DOHH2 (cell line): ENCODE data around the gene INPP4B.

ENCODE experiments used
- H3F3A ChIP-seq: fragments of 200-600 bp; sonication (generic), shearing (Covaris generic); 2 replicates; pipeline ENCODE4 v1.6.0; 2016; ENCODE audit warnings: antibody characterized with exemption, mild to moderate bottlenecking; ENCODE audit not compliant: control insufficient read depth, insufficient read depth
- H3K27ac ChIP-seq: fragments of 200-600 bp; sonication (generic); 2 replicates; pipeline ENCODE4 v1.5.1; 2014; ENCODE audit warnings: low read depth, mild to moderate bottlenecking, low read length, moderate library complexity
- H3K27me3 ChIP-seq: fragments of 200-600 bp; sonication (generic); 2 replicates; pipeline ENCODE4 v1.6.1; 2014; ENCODE audit warnings: mild to moderate bottlenecking, low read length, mixed read lengths; ENCODE audit not compliant: control insufficient read depth
- H3K36me3 ChIP-seq: fragments of 200-600 bp; sonication (generic); 2 replicates; pipeline ENCODE4 v1.6.1; 2014; ENCODE audit warnings: mild to moderate bottlenecking, low read length, moderate library complexity, mixed read lengths; ENCODE audit not compliant: control insufficient read depth
- H3K4me1 ChIP-seq: fragments of 200-600 bp; sonication (generic); 2 replicates; pipeline ENCODE4 v1.6.1; 2014; ENCODE audit warnings: mild to moderate bottlenecking, low read length, mixed read lengths; ENCODE audit not compliant: control insufficient read depth
- H3K4me2 ChIP-seq: fragments of 200-600 bp; sonication (generic); 2 replicates; pipeline ENCODE4 v1.6.0; 2014; ENCODE audit warnings: mild to moderate bottlenecking, low read length, moderate library complexity
- H3K4me3 ChIP-seq: fragments of 200-600 bp; sonication (generic); 2 replicates; pipeline ENCODE4 v1.5.1; 2014; ENCODE audit warnings: mild to moderate bottlenecking, low read length, mixed read lengths
- H3K79me2 ChIP-seq: fragments of 200-600 bp; sonication (generic); 2 replicates; pipeline ENCODE4 v1.6.1; 2014; ENCODE audit warnings: mild to moderate bottlenecking, low read length, mixed read lengths; ENCODE audit not compliant: control insufficient read depth
- H3K9me2 ChIP-seq: fragments of 200-600 bp; sonication (generic); replicated peaks from 2 replicates; pipeline ENCODE4 v1.6.1; 2014; ENCODE audit warnings: mild to moderate bottlenecking, low read length, mixed read lengths; ENCODE audit not compliant: control insufficient read depth
- H3K9me3 ChIP-seq: fragments of 200-600 bp; sonication (generic); 2 replicates; pipeline ENCODE4 v1.6.1; 2014; ENCODE audit warnings: antibody characterized with exemption, low read length, mixed read lengths; ENCODE audit not compliant: control insufficient read depth, insufficient read depth
- H4K20me1 ChIP-seq: fragments of 200-600 bp; sonication (generic); 2 replicates; pipeline ENCODE4 v1.6.0; 2014; ENCODE audit warnings: low read depth, mild to moderate bottlenecking, antibody characterized with exemption, low read length, moderate library complexity; ENCODE audit not compliant: control insufficient read depth, insufficient read depth
- EZH2phosphoT487 ChIP-seq: fragments of 200-600 bp; sonication (generic); IDR thresholded peaks from 2 replicates; pipeline ENCODE4 v1.6.1; 2017; ENCODE audit warnings: borderline replicate concordance, mild to moderate bottlenecking, antibody characterized with exemption, low read length, moderate library complexity, mixed read lengths
- TF ChIP-seq, protein P1 (sequence below): fragments of 200-600 bp; sonication (generic); IDR thresholded peaks from one replicate; pipeline ENCODE4 v1.5.1; 2014; ENCODE audit warnings: antibody characterized with exemption, mild to moderate bottlenecking, low read depth, low read length; ENCODE audit not compliant: poor library complexity, severe bottlenecking

INPP4B gene

DNA sequence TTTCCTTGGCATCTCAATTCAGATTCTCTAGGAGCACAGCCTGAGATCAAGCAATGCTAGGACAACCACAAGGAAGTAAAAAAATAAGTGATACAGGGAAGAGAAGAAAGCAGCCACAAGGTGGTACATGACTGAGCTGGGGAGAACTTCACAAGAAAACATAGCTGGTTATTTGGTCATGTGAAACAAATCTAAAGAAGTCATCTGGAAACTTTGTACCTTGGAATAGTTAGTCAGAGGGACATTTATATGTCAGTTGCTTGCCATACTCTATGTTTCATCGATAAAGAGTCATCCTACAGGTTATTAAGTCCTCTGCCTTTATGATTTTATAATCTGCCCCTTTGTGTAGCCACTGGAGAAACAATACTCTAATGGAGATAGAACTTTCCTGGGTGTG, 634.7 kb downstream of the INPP4B start:
- no peaks in the 10 kb centered on the region for H3K27me3 ChIP-seq
- no peaks in the 10 kb centered on the region for H4K20me1 ChIP-seq
- no peak overlapping the region for H3K4me2 ChIP-seq
- no peak overlapping the region for H3K4me3 ChIP-seq
- no peak overlapping the region for H3K27ac ChIP-seq
- H3K4me1 ChIP-seq: no peaks in the 10 kb centered on the region
- H3K9me2 ChIP-seq: no peaks in the 10 kb centered on the region
- no peaks in the 10 kb centered on the region for H3K79me2 ChIP-seq
- no peaks in the 10 kb centered on the region for H3K36me3 ChIP-seq
- no peak for TF ChIP-seq EZH2phosphoT487
- TF ChIP-seq, protein P1, sequence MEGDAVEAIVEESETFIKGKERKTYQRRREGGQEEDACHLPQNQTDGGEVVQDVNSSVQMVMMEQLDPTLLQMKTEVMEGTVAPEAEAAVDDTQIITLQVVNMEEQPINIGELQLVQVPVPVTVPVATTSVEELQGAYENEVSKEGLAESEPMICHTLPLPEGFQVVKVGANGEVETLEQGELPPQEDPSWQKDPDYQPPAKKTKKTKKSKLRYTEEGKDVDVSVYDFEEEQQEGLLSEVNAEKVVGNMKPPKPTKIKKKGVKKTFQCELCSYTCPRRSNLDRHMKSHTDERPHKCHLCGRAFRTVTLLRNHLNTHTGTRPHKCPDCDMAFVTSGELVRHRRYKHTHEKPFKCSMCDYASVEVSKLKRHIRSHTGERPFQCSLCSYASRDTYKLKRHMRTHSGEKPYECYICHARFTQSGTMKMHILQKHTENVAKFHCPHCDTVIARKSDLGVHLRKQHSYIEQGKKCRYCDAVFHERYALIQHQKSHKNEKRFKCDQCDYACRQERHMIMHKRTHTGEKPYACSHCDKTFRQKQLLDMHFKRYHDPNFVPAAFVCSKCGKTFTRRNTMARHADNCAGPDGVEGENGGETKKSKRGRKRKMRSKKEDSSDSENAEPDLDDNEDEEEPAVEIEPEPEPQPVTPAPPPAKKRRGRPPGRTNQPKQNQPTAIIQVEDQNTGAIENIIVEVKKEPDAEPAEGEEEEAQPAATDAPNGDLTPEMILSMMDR: no peak
- no peaks in the 10 kb centered on the region for H3F3A ChIP-seq
- no peaks in the 10 kb centered on the region for H3K9me3 ChIP-seq

DNA sequence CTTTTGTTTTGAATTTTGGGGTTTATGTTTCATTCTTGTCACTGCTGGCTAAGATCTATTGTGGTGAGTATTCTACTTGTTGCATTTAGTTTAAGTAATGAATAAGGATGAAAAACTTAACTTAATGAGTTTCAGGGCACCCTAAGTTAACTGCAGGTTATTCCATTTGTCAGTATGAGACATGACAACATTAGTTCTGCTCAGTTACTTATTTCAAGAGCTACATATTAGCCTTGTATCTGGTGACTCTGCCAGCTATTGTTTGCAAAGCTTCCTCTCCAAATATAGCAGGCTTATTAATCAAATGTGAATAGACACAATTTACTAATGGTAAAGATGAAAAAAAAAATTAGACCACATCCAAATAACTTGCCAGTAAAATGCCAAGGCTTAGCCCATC, 642.6 kb downstream of the INPP4B start:
- no peak overlapping the region for H3K4me3 ChIP-seq

DNA sequence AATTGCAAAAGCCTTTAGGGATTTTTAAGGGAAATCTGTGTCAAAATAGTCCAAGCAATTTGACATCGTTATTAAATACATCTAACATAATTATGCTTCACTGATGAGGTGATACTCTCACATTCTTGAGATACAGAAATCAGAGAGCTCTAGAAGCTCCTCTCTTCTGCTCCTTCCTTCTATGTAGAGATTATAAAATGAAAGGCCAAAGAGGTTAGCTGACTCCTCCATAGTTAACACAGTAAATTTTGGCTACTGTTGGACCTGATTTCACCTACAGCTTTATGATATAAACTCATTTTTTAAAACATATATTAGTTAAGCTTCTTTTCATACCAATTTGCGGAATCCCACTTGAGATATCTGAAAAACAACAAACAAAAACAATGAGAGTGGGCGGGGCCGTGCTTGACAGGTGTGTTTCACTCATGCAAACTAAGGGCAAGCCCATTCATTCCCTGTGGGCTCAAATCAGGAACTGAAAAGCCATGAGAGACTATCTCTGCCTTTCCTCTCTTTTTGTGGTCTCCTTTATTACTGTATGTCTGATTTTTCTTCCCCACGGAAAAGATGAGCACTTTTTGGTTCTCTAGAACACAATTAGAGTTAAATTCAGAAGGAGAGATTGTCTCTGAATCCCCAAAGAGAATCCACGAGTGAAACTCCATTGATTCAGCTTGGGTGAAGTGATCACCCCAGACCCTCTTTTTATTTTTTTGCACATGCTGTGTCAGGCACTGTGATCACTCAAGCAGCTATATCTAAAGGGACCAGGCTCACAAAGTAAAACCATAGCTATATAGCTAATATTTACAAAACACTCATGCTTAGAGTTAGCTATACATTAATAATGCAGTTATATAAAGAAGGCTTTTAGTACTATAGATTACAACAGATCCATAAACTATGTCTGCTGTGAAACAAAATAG, 643.4 kb downstream of the INPP4B start:
- Histone ChIP-seq H4K20me1 (no peaks in the 10 kb centered on the region), H3K79me2 (no peaks in the 10 kb centered on the region), H3K4me3 (no peak overlapping the region), H3K4me1 (no peaks in the 10 kb centered on the region), H3K27me3 (no peaks in the 10 kb centered on the region), H3K27ac (no peak overlapping the region), H3K9me2 (no peaks in the 10 kb centered on the region), H3F3A (no peaks in the 10 kb centered on the region), H3K36me3 (no peaks in the 10 kb centered on the region), H3K4me2 (no peak overlapping the region), H3K9me3 (no peaks in the 10 kb centered on the region)
- TF ChIP-seq, protein P1: no peak
- TF ChIP-seq EZH2phosphoT487: no peak

More for the DNA sequence above, 642.6 kb downstream of the INPP4B start:
- Histone ChIP-seq H3F3A (no peaks in the 10 kb centered on the region), H3K27me3 (no peaks in the 10 kb centered on the region), H4K20me1 (no peaks in the 10 kb centered on the region), H3K9me2 (no peaks in the 10 kb centered on the region), H3K79me2 (no peaks in the 10 kb centered on the region), H3K4me1 (no peaks in the 10 kb centered on the region), H3K4me2 (no peak overlapping the region), H3K9me3 (no peaks in the 10 kb centered on the region), H3K36me3 (no peaks in the 10 kb centered on the region), H3K27ac (no peak overlapping the region)
- TF ChIP-seq EZH2phosphoT487: no peak
- TF ChIP-seq, protein P1: no peak
